Ectodermal cell (in vitro differentiated cells): ENCODE results near the gene CLCNKA.

Experiments
- H3K27ac ChIP-seq: 2 replicates; pipeline ENCODE4 v1.7.0; 2013; ENCODE audit warnings: mild to moderate bottlenecking, low read depth, low read length; ENCODE audit not compliant: insufficient read depth, poor library complexity, severe bottlenecking
- H3K27me3 ChIP-seq: 2 replicates; pipeline ENCODE4 v1.7.0; 2013; ENCODE audit warnings: mild to moderate bottlenecking, low read length; ENCODE audit not compliant: insufficient read depth, control insufficient read depth, poor library complexity, severe bottlenecking
- H3K36me3 ChIP-seq: one replicate; pipeline ENCODE4 v1.7.0; 2013; ENCODE audit warnings: low read length; ENCODE audit not compliant: control insufficient read depth, insufficient read depth
- H3K4me1 ChIP-seq: one replicate; pipeline ENCODE4 v1.7.0; 2013; ENCODE audit warnings: low read length; ENCODE audit not compliant: control insufficient read depth, insufficient read depth
- H3K4me3 ChIP-seq: 2 replicates; pipeline ENCODE4 v1.7.0; 2013; ENCODE audit warnings: low read depth, low read length, control low read depth; ENCODE audit not compliant: insufficient read depth
- H3K9me3 ChIP-seq: 2 replicates; pipeline ENCODE4 v1.7.0; 2013; ENCODE audit warnings: mild to moderate bottlenecking, low read length, moderate library complexity; ENCODE audit not compliant: control insufficient read depth
- WGBS, 2 experiments: methylation state at CpG; one replicate each; pipeline ENCODE4 v1.1.7; 2013; ENCODE audit warnings: missing lambda C conversion rate in 2 of 2; 5-methylcytosine and 5-hydroxymethylcytosine counted together

Gene CLCNKA

DNA sequence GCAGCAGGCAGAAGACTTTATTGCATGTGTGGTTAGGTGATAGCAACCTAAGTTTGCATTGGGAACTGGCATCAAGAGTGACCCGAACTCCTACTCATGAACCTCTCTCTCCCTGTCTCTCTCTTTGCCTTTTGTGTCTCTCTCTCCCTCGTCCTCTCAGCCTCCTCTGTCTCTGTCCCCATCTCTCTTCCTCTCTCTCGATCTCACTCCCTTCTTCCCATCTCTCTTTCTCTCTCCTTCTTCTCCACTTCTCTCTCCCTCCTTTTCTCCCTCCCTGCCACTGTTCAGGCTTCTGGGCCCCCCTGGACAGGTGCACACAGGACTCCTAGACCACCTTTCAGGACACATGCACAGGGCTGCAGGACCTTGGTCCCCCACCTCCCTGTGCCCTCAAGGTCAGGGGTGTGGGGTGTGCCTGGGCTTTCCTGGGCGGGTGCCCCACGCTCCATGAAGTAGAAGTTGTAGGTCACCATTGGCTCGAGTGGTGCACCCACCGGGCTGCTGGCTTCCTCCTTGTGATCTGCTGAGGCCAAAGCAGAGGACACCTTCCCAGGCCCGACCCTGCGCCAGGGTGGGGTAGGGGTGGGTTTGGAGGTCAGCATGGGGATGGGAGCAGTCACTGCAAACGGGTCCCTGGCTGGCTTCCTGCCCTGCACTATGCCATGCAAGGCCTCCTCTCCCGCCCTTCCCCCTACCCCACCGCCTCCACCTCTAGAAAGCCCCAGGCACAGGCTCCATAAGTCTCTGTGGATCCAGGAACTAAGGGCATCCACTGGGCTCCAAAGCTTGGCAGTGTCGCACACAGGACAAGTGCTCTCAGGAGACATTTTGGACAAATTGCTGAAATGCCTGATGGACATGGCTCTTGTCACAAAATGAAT, 32.7 kb upstream of the CLCNKA start:
- Histone ChIP-seq H3K36me3 (no peaks in the 10 kb centered on the region), H3K4me1 (no peaks in the 10 kb centered on the region), H3K27ac (no peak overlapping the region), H3K9me3 (no peaks in the 10 kb centered on the region), H3K27me3 (no peaks in the 10 kb centered on the region), H3K4me3 (no peak overlapping the region)
- WGBS, 2 experiments: 83 to 86% methylated on average over 13 of the region's 13 CpGs

DNA sequence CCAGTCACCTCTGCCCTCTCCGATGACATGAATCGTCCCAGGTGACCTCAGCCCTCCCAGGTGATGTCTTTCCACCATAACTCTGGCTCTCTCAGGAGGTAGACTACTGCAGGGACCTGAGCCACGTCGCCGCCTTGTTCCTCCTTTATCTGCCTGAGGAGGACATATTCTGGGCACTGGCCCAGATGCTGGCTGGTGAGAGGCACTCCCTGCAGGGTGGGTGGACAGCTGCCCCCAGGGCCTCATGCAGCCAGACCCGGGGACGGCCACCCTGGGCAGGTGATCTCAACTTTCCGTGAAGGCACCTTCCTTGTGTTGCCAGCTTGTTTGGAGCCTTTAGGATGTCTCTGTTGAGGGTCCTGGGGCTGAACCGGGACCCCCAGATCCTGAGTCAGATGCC, 32.1 kb upstream of the CLCNKA start:
- Histone ChIP-seq H3K27ac (no peak overlapping the region), H3K4me1 (no peaks in the 10 kb centered on the region), H3K9me3 (no peaks in the 10 kb centered on the region), H3K27me3 (no peaks in the 10 kb centered on the region), H3K4me3 (no peak overlapping the region), H3K36me3 (no peaks in the 10 kb centered on the region)
- WGBS, 2 experiments: 92 to 93% methylated on average over 9 of the region's 9 CpGs

DNA sequence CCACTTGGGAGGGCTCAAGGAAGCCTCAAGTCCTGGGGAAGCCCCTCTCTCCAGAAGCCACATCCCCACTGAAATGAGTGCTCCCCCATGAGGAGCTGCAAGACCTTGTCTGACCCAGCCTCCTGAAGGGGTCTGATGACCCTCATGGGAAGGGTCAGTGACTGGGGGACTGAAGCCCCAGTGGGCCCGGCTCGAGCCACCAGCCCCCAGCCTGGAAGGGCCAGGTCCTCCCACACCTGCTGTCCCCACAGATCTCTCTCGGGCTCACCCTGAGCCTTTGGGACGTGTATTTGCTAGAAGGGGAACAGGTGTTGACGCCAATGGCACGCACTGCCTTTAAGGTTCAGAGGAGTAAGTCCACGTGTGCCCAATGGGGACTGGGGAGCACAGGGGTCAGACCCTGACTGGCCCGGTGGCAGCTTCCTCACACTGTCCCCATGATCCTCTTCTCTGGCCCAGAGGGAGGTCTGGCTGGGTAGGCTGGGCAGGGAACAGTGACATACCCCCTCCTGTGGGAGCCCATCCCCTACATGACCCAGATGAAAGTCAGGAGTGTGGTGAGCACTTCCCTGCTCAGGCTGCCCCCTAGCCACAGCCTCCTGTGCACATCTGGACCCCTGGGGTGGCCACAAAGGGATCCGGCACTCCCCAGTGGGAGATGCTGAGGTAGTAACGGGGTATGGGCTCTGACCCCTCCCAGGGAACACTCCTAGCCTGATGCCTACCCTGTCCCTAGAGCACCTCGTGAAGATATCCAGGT, 30.2 kb upstream of the CLCNKA start:
- Histone ChIP-seq H3K27me3 (no peaks in the 10 kb centered on the region), H3K4me3 (no peak overlapping the region), H3K27ac (no peak overlapping the region), H3K9me3 (no peaks in the 10 kb centered on the region), H3K4me1 (no peaks in the 10 kb centered on the region), H3K36me3 (no peaks in the 10 kb centered on the region)
- WGBS, 2 experiments: 89 to 91% methylated on average over 11 of the region's 11 CpGs

DNA sequence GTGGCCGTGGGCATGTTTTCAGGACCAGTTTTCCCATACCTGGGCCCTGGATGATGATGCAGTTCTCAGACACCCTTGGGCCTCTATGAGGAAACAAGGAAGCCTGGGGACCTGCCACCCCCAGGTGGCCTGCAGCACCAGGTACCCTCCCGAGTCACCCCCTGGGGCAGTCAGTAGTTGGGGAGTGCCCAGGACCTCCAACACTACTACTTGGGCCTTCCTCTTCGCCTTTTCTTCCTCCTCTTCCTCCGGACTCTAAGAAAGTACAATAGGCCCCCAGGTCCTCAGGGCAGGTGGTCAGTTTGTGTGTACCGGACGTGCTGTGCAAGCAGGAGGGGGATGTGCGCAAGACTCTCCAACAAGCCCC, 29.7 kb upstream of the CLCNKA start:
- Histone ChIP-seq H3K27me3 (no peaks in the 10 kb centered on the region), H3K4me1 (no peaks in the 10 kb centered on the region), H3K27ac (no peak overlapping the region), H3K4me3 (no peak overlapping the region), H3K36me3 (no peaks in the 10 kb centered on the region), H3K9me3 (no peaks in the 10 kb centered on the region)
- WGBS, 2 experiments: 93% methylated on average over 7 of the region's 7 CpGs

DNA sequence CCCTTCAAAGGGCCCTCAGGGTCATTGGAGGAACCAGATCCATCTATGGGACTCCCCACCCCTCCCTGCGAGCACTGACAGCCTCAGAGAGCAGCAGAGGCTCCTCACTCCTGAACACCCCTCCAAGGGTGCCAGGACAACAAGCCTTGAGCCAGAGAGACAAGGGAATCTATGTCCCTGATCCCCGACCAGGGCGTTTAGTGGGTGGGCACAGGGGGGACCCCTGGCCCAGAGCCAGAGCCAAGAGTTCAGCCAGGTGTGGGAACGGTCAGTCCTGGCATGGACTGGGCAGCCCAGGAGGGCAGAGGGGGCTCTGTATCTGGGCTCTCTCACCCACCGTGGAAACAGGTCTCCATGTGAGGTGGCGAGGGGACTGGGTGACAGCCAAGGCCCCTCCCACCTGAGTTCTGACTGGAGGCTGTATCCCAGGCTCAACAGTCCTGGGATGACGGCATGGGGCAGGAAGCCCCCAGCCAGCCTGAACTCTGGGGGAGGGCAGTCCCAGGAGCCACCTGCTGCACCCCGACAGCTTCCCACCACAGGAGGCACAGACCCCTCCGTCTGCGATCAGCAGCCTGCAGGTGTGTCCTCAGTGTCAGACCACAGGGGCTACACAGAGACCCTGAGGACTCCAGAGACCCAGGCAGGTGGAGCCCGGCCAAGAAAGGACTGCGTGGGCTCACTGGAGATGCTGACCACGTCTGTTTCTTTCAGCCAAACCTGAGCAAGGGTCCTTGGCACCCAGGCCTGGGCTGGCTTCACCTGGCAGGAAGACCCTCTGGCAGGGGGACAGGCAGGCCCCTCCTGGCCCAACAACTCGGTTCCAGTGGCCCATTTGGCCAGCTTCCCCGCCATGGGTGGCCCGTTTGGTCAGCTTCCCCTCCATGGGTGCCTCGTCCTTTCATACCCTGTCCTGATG, 29.0 kb upstream of the CLCNKA start:
- no peaks in the 10 kb centered on the region for H3K9me3 ChIP-seq
- no peak overlapping the region for H3K4me3 ChIP-seq
- H3K36me3 ChIP-seq: no peaks in the 10 kb centered on the region
- peaks cover 2% of the 10 kb centered on the region for H3K27me3 ChIP-seq
- no peaks in the 10 kb centered on the region for H3K4me1 ChIP-seq
- 93% methylated on average over 17 of the region's 17 CpGs for WGBS, 2 experiments
- no peak overlapping the region for H3K27ac ChIP-seq

DNA sequence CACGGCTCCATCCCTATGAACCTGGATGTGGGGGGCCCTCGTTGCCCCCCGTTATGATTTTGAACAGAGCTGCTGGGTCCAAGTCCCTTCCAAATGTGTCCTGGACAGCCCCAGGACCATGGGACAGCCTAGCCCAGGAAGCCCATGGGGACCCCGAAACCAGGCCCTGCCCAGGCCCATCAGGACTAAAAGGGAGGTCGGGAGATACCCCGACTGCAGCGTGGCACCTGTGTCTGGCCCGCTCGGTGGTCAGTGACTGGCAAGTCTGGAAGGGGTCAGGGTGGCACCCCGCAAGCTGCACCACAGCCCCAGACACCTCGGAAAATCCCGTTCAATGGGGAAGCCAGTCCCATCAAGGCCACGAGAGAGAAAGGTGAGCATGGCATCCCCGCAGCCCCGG, 28.2 kb upstream of the CLCNKA start:
- Histone ChIP-seq H3K4me3 (no peak overlapping the region), H3K9me3 (no peaks in the 10 kb centered on the region), H3K4me1 (no peaks in the 10 kb centered on the region), H3K36me3 (no peaks in the 10 kb centered on the region), H3K27me3 (peaks cover 10% of the 10 kb centered on the region), H3K27ac (no peak overlapping the region)
- WGBS, 2 experiments: 92 to 95% methylated on average over 15 of the region's 15 CpGs

DNA sequence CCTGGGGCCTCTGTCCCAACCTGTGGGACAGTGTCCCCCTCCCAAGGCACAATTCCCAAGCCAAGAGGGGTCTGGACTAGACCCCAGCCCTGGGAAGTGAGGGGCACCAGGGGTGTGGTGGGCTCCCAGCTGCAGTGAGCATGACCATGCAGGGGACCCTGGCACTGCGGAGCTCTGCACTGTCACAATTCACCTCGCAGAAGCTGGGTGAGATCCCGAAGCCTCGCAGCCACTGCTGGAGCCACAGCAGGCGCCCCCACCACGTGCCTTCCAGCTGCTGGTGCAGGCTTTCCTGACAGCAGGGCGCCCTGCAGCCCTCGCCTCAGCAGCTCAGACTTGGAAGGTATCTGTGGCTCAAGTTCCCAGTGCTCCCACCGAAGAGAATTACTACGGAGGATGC, 27.8 kb upstream of the CLCNKA start:
- Histone ChIP-seq H3K4me3 (no peak overlapping the region), H3K27ac (no peak overlapping the region), H3K36me3 (no peaks in the 10 kb centered on the region), H3K9me3 (no peaks in the 10 kb centered on the region), H3K27me3 (peaks cover 14% of the 10 kb centered on the region), H3K4me1 (no peaks in the 10 kb centered on the region)
- WGBS, 2 experiments: 89 to 91% methylated on average over 10 of the region's 10 CpGs

DNA sequence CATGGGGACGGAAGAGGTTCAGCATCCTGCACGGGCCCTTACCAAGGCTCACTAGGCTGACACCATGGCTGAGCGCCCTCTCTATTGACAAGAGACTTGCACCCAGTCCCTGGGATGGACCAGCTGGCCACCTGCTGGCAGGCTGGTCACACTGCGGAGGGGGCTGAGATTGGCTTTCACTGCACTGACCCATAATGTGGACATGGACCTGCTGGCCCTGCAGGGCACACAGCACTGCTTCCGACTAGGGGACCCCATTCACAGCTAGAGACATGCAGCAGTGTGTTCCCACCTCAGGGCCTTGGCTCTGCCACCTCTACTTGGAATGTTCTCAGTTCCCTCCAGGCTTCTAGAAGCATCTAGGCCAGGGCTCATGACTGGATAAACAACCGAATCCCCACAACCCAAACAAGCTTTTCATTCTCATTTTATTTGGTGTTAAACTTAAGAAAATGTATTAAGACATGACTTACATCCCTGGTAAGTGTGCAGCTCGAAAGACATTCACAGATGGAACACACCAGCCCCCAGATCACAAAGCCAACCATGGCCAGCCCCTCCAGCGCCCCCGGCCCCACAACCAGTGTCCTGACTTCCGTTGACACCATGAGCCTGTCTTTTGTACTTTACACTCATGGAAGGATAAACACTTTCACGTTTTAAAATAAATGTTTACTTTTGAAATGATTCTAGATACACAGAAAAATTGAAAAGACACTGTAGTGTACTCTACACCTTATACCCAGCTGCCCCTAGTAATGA, 27.1 kb upstream of the CLCNKA start:
- Histone ChIP-seq H3K4me1 (no peaks in the 10 kb centered on the region), H3K27me3 (peaks cover 18% of the 10 kb centered on the region), H3K36me3 (no peaks in the 10 kb centered on the region), H3K27ac (no peak overlapping the region), H3K4me3 (no peak overlapping the region), H3K9me3 (no peaks in the 10 kb centered on the region)
- 82 to 84% methylated on average over 10 to 11 of the region's 11 CpGs for WGBS, 2 experiments

DNA sequence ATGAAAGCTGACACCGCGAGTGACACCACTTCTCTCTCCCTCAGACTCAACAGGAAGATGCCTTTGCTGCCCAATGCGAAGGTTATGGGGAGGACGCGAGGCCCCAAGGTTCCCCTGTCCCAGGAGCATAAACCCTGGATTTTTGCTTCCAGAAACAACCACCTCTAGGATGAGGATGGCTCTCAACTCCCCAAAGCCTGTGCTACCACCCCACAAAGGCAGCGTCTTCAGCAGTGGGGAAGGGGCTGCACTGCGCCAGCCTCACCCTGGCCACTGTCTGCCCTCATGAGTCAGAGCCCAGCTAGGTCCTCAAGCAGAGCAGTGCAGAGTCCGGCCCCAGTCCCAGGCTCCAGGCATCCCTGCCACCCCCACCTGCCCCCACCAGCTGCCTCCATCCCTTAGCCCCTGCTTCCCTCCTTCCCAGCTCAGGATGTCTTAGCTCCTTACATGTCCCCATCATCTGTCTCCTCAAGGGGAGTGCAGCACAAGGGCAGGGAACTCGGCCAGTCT, 24.7 kb upstream of the CLCNKA start:
- Histone ChIP-seq H3K27ac (no peak overlapping the region), H3K4me1 (no peaks in the 10 kb centered on the region), H3K27me3 (peaks cover 39% of the 10 kb centered on the region), H3K4me3 (no peak overlapping the region), H3K9me3 (no peaks in the 10 kb centered on the region), H3K36me3 (no peaks in the 10 kb centered on the region)
- 86 to 88% methylated on average over 9 of the region's 9 CpGs for WGBS, 2 experiments
